ENCODE results near the gene METTL9.
"Not testable (repeated sequence)": the region's sequence is repeated elsewhere in the genome, so short reads cannot be mapped to it uniquely, and the experiment has no call there.

METTL9 gene

GRCh38 chr16:21611556-21612384, 12.4 kb downstream of the METTL9 start:
- DNase-seq: no peak

- no peak for DNase-seq
These were observed 14.0 kb downstream of the METTL9 start for GRCh38 chr16:21613361-21613760.

DNA sequence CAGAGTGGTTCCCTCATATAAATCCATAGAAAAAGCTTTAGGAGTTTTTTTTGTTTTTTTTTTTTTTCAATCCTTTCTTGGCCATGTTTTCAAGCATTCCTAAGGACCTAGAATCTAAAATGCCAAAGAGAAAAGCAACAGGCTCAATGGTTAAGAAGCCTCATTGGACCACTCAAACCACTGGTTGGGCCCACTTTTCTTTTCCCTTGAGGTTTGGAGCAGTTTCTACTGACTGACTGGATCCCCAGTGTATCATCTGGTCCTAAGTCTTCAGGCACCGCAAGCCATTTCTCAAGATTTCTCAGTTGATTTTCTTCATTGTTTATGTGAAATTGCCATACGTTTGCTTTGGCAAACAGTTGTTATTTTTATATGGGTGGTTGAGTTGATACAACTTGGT, 14.4 kb downstream of the METTL9 start:
- no peak for DNase-seq

GRCh38 chr16:21614896-21615295, 15.5 kb downstream of the METTL9 start:
- no peak for DNase-seq

- DNase-seq: no peak
These were observed 18.2 kb downstream of the METTL9 start for GRCh38 chr16:21617607-21618006.

DNA sequence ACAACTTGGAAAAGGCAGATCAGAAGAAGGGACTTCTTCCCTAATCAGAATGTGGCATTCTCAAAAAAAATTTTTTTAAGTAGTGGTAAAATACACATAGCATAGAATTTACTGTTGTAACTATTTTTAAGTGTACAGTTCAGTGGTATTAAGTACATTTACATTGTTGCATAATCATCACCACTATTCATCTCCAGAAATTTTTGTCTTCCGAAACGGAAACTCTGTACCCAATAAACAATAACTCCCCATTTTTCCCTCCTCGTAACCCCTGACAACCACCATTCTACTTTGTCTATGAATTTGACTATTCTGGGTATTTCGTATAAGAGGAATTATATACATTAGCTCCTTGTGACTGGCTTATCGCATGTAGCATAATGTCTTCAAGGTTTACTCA, 18.9 kb downstream of the METTL9 start:
- no peak for DNase-seq

- DNase-seq: no peak
These were observed 20.5 kb downstream of the METTL9 start for GRCh38 chr16:21619765-21620425.

DNA sequence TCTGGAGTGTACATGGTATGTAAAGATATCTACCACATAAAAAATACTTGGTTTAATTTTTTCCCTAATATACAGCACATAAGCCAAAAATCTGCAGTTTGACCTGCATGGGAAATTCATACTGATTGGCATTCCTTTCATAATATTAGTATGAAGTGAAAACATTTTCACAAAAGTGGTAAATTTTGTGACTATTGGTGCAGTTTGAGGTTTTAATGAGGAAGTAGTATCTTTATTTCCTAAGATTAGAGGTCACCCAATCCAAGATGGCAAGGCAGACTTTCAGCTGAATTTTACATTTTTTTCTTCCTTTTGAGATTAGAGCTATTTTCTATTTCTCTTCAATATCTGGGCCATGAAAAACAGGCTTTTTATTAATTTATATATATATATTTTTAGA, 21.2 kb downstream of the METTL9 start:
- no peak for DNase-seq

- no peak for DNase-seq
These were observed 23.2 kb downstream of the METTL9 start for GRCh38 chr16:21622545-21622944.

- no peak for DNase-seq
These were observed 25.6 kb downstream of the METTL9 start for GRCh38 chr16:21625026-21625425.

- DNase-seq: no peak
These were observed 27.4 kb downstream of the METTL9 start for GRCh38 chr16:21626659-21627277.

DNA sequence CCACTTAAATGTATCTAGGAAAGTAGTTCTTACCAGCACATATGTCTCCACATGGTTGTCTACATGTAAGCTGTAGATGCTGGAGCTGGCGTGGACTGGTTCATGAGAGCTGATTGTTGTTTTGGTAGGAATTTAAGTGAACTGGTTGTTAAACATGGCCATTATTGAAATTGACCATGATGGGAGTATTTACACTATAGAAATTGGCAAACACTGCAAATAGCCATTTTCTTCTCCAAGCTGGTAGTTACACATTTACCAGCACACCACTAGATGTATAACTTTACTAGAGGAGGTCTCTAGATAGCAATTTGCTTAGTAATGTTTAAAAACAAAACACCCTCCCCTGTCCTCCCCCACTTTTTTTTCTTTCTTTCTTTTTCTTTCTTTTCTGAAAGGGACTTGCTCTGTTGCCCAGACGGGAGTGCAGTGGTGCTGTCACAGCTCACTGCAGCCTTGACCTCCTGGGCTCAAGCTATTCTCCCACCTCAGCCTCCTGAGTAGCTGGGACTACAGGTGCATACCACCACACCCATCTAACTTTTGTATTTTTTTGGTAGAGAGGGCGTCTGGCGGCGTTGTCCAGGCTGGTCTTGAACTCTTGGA, 28.8 kb downstream of the METTL9 start:
- DNase-seq: no peak

DNA sequence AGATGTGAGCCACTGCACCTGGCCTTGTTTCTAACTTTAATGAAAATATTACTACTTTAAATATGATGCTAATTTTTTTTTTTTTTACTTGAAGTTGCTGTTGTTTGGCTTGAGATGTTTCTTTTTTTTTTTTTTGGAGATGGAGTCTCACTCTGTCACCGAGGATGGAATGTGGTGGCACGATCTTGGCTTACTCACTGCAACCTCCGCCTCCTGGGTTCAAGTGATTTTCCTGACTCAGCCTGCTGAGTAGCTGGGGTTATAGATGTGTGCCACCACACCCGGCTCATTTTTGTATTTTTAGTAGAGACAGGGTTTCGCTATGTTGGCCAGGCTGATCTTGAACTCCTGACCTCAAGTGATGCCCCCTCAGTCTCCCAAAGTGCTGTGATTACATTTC, 29.4 kb downstream of the METTL9 start:
- no peak for DNase-seq

GRCh38 chr16:21629616-21630539, 30.5 kb downstream of the METTL9 start:
- DNase-seq: not testable (repeated sequence)

GRCh38 chr16:21630866-21631265, 31.5 kb downstream of the METTL9 start:
- DNase-seq: not testable (repeated sequence)

- not testable (repeated sequence) for DNase-seq
These were observed 32.0 kb downstream of the METTL9 start for GRCh38 chr16:21631376-21631775.

DNA sequence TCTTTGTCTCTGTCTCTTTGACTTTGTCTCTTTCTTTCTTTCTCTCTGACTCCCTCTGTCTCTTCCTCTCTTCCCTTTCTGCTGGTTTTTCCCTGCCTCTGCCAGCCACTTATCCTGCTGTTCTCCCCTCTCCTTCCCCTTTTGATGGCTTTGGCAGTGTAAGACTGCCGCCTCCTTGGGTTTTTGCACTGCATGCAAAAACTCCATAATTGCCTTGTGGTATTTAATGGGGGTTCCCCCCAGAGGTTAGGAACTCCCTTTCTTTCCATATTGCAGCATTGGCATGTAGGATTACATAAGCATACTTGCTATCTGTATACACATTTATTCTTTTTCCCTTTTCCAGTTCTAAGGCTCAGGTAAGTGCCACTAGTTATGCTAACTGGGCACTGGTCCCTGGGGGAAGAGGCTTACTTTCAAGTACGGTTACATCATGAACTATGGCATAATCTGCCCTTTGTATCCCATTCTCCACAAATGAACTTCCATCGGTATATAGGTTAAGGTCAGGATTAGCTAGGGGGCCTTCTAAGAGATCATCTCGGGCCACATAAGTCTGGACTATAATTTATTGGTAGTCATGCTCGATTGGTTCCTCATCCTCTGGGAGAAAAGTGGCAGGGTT, 32.7 kb downstream of the METTL9 start:
- DNase-seq: not testable (repeated sequence)

DNA sequence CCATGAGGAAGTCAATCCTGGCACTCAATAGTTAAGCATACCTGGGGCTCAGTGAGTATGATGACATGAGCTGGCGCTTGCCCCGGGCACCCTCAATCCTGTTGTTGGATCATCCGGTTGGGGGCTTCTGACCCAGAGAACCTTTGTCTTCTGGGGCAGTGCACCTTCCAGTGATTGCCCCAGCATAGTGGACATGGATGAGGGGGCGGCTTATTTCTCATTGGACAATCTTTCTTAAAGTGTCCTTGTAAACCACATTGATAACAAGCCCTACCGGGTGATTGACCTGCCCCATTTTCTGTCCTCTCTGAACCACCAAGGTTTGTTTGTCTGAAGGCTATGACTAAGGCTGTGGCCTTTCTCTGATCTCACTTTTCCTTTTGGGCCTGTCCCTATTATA, 34.8 kb downstream of the METTL9 start:
- no peak for DNase-seq

DNA sequence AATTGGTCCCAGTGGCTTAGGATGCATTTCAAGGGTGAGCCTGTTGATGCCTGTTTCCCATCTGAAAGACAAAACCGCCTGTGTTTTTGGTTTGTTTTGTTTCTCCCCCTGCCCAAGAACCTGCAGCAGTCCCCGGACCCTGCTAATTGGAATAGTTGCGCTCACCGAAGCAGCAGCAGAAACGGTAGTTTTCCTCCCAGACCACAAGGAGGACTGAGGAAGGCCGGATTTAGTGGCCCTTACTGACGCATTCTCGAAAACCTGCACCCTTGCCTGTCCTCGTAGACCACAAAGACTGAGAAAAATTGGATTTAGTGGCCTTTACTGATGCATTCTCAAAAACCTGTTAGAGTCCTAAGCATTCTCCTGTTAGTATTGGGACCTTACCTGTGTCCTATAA, 36.3 kb downstream of the METTL9 start:
- DNase-seq: not testable (repeated sequence)

GRCh38 chr16:21637032-21637968, 37.9 kb downstream of the METTL9 start:
- DNase-seq: no peak

DNA sequence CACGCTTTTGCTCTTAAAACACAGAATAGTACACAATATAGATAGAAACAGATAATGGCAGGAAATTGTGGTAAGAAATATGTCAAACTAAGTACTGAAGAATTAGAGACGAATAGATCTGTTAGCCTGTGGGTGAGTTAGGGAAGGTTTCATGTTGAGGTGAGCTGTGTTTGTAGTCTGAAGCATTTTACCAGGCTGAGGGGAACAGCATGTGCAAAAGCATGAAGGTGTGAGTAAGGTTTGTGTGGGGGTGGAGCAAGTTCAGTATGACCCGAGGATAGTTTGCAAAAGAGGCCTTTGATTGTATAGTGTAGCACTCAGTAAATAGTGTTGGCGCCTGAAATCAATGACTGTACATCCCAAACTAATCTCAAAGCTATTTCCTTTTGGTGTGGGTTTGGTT, 39.2 kb downstream of the METTL9 start:
- no peak for DNase-seq
